A673 (cell line): ENCODE data around the gene MYL6B.

Experiments used
- EZH2 ChIP-seq: fragments of 200-600 bp; sonication (generic); IDR thresholded peaks from 2 replicates; pipeline ENCODE4 v1.6.1; 2017; ENCODE audit warnings: borderline replicate concordance, low read depth, mild to moderate bottlenecking, mixed read lengths, antibody characterized with exemption, low read length; ENCODE audit not compliant: poor library complexity, severe bottlenecking
- TF ChIP-seq, protein P1 (sequence below): fragments of 300-800, 200-600 bp; sonication (generic); conservative IDR thresholded peaks from 2 replicates; pipeline ENCODE4 v1.5.1; 2017; ENCODE audit warnings: low read depth, mild to moderate bottlenecking, antibody characterized with exemption, low read length, moderate library complexity, mixed read lengths

DNA sequence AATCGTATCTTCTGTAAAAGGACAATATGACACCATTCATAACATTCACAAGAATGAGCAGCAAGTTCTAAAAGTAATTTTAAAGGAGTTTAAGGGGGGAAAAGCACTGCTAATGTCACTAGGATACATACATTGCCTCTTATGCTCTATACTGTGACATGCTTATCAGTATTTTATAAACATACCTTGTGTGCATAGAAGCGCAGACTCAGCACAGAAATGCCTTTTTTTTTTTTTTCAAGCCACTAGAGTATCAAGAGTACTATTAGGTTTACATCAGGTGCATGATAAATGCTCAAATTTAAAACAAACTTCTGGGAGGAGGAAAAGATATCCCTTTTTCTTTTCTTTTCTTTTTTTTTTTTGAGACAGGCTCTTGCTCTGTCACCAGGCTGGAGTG, 50.5 kb downstream of the MYL6B start:
- TF ChIP-seq, protein P1, sequence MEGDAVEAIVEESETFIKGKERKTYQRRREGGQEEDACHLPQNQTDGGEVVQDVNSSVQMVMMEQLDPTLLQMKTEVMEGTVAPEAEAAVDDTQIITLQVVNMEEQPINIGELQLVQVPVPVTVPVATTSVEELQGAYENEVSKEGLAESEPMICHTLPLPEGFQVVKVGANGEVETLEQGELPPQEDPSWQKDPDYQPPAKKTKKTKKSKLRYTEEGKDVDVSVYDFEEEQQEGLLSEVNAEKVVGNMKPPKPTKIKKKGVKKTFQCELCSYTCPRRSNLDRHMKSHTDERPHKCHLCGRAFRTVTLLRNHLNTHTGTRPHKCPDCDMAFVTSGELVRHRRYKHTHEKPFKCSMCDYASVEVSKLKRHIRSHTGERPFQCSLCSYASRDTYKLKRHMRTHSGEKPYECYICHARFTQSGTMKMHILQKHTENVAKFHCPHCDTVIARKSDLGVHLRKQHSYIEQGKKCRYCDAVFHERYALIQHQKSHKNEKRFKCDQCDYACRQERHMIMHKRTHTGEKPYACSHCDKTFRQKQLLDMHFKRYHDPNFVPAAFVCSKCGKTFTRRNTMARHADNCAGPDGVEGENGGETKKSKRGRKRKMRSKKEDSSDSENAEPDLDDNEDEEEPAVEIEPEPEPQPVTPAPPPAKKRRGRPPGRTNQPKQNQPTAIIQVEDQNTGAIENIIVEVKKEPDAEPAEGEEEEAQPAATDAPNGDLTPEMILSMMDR = no peak
- TF ChIP-seq EZH2 = no peak
